ENCODE measurements around the gene BRSK1. TPM values are rescaled to one million over a fixed set of nuclear protein-coding genes. Genes with fewer than 3 reads are reported as not detected.

BRSK1 gene
- total and polyA plus RNA-seq, 2 of the 13 experiments (the other 11 are each of a cell fraction or from before 2014, with no cell fraction given): 0.18 to 1.2 TPM

- Histone ChIP-seq H3K27me3 (ENCODE audit: control insufficient read depth in 1 of 2, insufficient read depth in 2 of 2, low read length in 2 of 2) (no peaks in the 10 kb centered on the region), H2AFZ (ENCODE audit: low read length) (no peak overlapping the region), H3K9ac (ENCODE audit: insufficient read depth, low read depth, low read length) (peak overlapping the region; percentile 83), H3K79me2 (ENCODE audit: insufficient read depth, low read length) (no peaks in the 10 kb centered on the region), H3K9me3 (ENCODE audit: low read length) (no peaks in the 10 kb centered on the region), H3K4me1 (ENCODE audit: insufficient read depth, low read length) (peaks cover 41% of the 10 kb centered on the region), H3K27ac (ENCODE audit: extremely low read length, insufficient read depth, low read length) (peak overlapping the region; percentile 87), H3K4me2 (ENCODE audit: low read depth, low read length) (peak overlapping the region; percentile 91), H4K20me1 (ENCODE audit: insufficient read depth, low read length) (no peaks in the 10 kb centered on the region), H3K4me3 (replicated peaks in 1 of 3; ENCODE audit: insufficient read depth in 1 of 3, low read depth in 2 of 3, low read length in 3 of 3) (peak overlapping the region; percentile 64 to 70 (median 66)), H3K36me3 (replicated peaks in 1 of 2; ENCODE audit: control insufficient read depth in 1 of 2, insufficient read depth in 2 of 2, low read length in 2 of 2) (no peaks in the 10 kb centered on the region)
- peak; percentile 92 for FAIRE-seq
- DNase-seq (ENCODE audit: low spot score): peak; percentile 91
- ChIA-PET CTCF (ENCODE audit: low intra/inter-chr PET ratio, low total read pairs) (no interaction called here), POLR2A (interaction anchor here (0.6 to 2.5 kb wide), 10 partner anchors 12 to 127 kb away, joined by 3 to 10 read pairs (median 3); partner anchors contain the start of genes PPP6R1 and UBE2S)
- BruUV-seq (replicated peaks): no TSS peak
- under 1% methylated on average over 11 of the region's 11 CpGs for WGBS (ENCODE audit: low lambda C conversion rate)
- intact Hi-C loops (cut with micrococcal nuclease; ENCODE audit: unreplicated experiment): loop anchor here (5.0 kb wide), 1 partner anchor 53 kb away; the partner anchor contains the start of gene RPL28
- in situ Hi-C loops (cut with HindIII; ENCODE audit: extremely low pct_ligation_motif_present, low pct_unique_long_range_greater_than_20kb): no loop called here
- ATAC-seq: peak; percentile 73
- 0 out of 2 replicates have a peak, but pooled peaks have one; percentile 36 for TF ChIP-seq RBFOX2 (IDR thresholded peaks at IDR 0.05; ENCODE audit: low read depth, low read length)
- TF ChIP-seq HIC2 (CRISPR knock-in tag; IDR thresholded peaks at IDR 0.05; ENCODE audit: low read depth): 0 out of 2 replicates have a peak, but pooled peaks have one; percentile 22
- TF ChIP-seq GATAD1 (CRISPR knock-in tag; IDR thresholded peaks at IDR 0.05): peak; percentile 17; the same call in 1 of the 2 replicates
- TF ChIP-seq MIER3 (CRISPR knock-in tag; IDR thresholded peaks at IDR 0.05; ENCODE audit: borderline replicate concordance): peak; percentile 77; the same call in 1 of the 2 replicates
- TF ChIP-seq SP1 (IDR thresholded peaks at IDR 0.05): no peak
- TF ChIP-seq SP1 (CRISPR knock-in tag; IDR thresholded peaks at IDR 0.05): no peak
- peak; percentile 37; the same call in 1 of the 2 replicates for TF ChIP-seq HMG20A (CRISPR knock-in tag; IDR thresholded peaks at IDR 0.05; ENCODE audit: borderline replicate concordance)
- TF ChIP-seq BRCA1 (CRISPR knock-in tag; IDR thresholded peaks at IDR 0.05): peak; percentile 78; the same call in 1 of the 2 replicates
- no peak for TF ChIP-seq ZNF660 (CRISPR knock-in tag; IDR thresholded peaks at IDR 0.05; ENCODE audit: borderline replicate concordance, low read depth)
- TF ChIP-seq ADNP (CRISPR knock-in tag; IDR thresholded peaks at IDR 0.05): peak; percentile 69; the same call in 1 of the 2 replicates
- TF ChIP-seq TARDBP (CRISPR knock-in tag; IDR thresholded peaks at IDR 0.05): 0 out of 2 replicates have a peak, but pooled peaks have one; percentile 25
- 0 out of 2 replicates have a peak, but pooled peaks have one; percentile 39 for TF ChIP-seq ZNF614 (CRISPR knock-in tag; IDR thresholded peaks at IDR 0.05; ENCODE audit: borderline replicate concordance)
- no peak for TF ChIP-seq TFDP1 (CRISPR knock-in tag; IDR thresholded peaks at IDR 0.05; ENCODE audit: borderline replicate concordance)
- TF ChIP-seq JARID2 (CRISPR knock-in tag; IDR thresholded peaks at IDR 0.05; ENCODE audit: insufficient replicate concordance): no peak
- no peak for TF ChIP-seq ZMAT3 (CRISPR knock-in tag; conservative IDR thresholded peaks at IDR 0.05)
- TF ChIP-seq KDM6A (CRISPR knock-in tag; IDR thresholded peaks at IDR 0.05; ENCODE audit: low read depth): peak; percentile 63; the same call in 1 of the 2 replicates
- TF ChIP-seq ZBTB46 (CRISPR knock-in tag; IDR thresholded peaks at IDR 0.05; ENCODE audit: borderline replicate concordance): no peak
- no peak for TF ChIP-seq PCBP2 (optimal IDR thresholded peaks at IDR 0.05; ENCODE audit: low read depth, low read length, poor library complexity, severe bottlenecking)
- TF ChIP-seq RFXAP (CRISPR knock-in tag; IDR thresholded peaks at IDR 0.05; ENCODE audit: borderline replicate concordance): no peak
- TF ChIP-seq RCOR2 (CRISPR knock-in tag; IDR thresholded peaks at IDR 0.05): peak; percentile 92
- TF ChIP-seq ASH2L (IDR thresholded peaks at IDR 0.05; ENCODE audit: insufficient read length, low read depth, low read length): peak; percentile 41
- TF ChIP-seq HOXD1 (CRISPR knock-in tag; IDR thresholded peaks at IDR 0.05): no peak
Observed at GRCh38 chr19:55333870-55334269, 50.1 kb downstream of the BRSK1 start.
